Lower lobe of right lung (tissue), 2 donors: ENCODE data around the gene DNLZ. TPM values are rescaled to one million over a fixed set of nuclear protein-coding genes. Genes with fewer than 3 reads are reported as not detected.
A peak's percentile ranks its signal among the peaks of the same experiment; 100 is the strongest.

Experiments used
- ATAC-seq, 2 donors: fragments of 200-7000 bp; cut with Tn5 transposase; one replicate each; pipeline ENCODE4 v1.9.1; 2020 to 2022; ENCODE audit warnings: mild to moderate bottlenecking in 2 of 2, moderate library complexity in 2 of 2
- DNase-seq: peaks from one replicate; pipeline ENCODE4 v3.0.0-alpha.2; 2020
- H3K27ac ChIP-seq: fragments of 200-600 bp; one replicate; pipeline ENCODE4 v1.8.0; 2022
- H3K27me3 ChIP-seq: fragments of 200-600 bp; one replicate; pipeline ENCODE4 v1.8.0; 2022; ENCODE audit warnings: low read depth
- H3K36me3 ChIP-seq: fragments of 200-600 bp; one replicate; pipeline ENCODE4 v1.8.0; 2022; ENCODE audit warnings: mild to moderate bottlenecking
- H3K4me1 ChIP-seq: fragments of 200-600 bp; one replicate; pipeline ENCODE4 v1.8.0; 2022
- H3K4me3 ChIP-seq: fragments of 200-600 bp; one replicate; pipeline ENCODE4 v1.8.0; 2022; ENCODE audit warnings: mild to moderate bottlenecking
- H3K9me3 ChIP-seq: fragments of 200-600 bp; one replicate; pipeline ENCODE4 v1.8.0; 2022
- intact Hi-C: fragments of 100-400 bp; cut with DNase I; formaldehyde crosslinking; loops from one replicate; pipeline ENCODE4 v1.11.0; 2022
- total RNA-seq: library from RNA; stranded (reverse); fragmentation: NEBNext Ultra II Directional; extraction: Animal tissue kit (Norgen Biotek cat#: 25700); gene quantifications from one replicate; pipeline ENCODE4 v1.2.1, GENCODE V29; 2021
- TF ChIP-seq, protein P1 (sequence below): fragments of 200-600 bp; IDR thresholded peaks from one replicate; pipeline ENCODE4 v1.8.0; 2022; ENCODE audit warnings: antibody characterized with exemption, mild to moderate bottlenecking
- donor health status: DM: no; HTN: yes; CAD: no; lungs with severe emphysema.

Gene DNLZ
- total RNA-seq, 1 donor from 2014 or later, result 12.9 TPM

DNA sequence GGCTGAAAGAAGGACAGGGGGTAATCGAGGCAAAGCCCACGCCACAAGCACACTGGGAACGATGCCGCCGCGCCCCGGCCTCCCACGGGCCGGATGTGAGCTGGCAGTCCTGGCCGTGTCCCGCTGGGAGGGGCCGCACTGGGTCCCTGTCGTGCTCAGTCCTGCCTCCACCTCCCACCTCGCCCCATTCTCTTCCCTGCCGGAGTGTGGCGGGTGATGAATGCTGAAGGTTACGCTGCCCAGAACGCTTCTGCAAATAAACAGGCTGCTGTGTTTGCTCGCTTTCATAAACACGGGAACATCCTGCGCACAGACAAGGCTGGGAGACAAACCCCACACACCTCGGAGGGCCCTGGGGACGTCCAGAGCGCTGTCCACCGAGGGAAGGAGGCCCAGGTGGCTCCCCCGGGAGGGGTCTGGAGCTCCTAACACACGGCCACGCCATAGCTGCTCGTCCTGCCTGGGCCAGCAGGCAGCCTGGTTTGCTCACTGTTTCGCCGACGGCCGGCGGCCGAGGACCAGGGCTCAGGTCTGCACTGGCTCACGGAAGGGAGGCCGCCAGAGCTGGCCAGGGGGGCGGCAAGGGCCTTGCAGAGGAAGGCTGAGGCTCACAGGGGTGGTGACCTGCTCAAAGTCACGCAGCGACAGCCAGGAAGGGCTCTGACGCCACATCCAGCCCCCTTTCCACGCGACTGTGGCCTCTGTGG lies 2.3 kb downstream of the DNLZ start:
- DNase-seq, result no peak
- Histone ChIP-seq H3K27ac (peak overlapping the region; percentile 39), H3K9me3 (no peaks in the 10 kb centered on the region), H3K36me3 (peaks cover 10% of the 10 kb centered on the region), H3K4me1 (peaks cover 28% of the 10 kb centered on the region), H3K4me3 (no peak overlapping the region), H3K27me3 (no peaks in the 10 kb centered on the region)
- ATAC-seq, result no peak
- intact Hi-C loops, result no loop called here
- TF ChIP-seq, protein P1, sequence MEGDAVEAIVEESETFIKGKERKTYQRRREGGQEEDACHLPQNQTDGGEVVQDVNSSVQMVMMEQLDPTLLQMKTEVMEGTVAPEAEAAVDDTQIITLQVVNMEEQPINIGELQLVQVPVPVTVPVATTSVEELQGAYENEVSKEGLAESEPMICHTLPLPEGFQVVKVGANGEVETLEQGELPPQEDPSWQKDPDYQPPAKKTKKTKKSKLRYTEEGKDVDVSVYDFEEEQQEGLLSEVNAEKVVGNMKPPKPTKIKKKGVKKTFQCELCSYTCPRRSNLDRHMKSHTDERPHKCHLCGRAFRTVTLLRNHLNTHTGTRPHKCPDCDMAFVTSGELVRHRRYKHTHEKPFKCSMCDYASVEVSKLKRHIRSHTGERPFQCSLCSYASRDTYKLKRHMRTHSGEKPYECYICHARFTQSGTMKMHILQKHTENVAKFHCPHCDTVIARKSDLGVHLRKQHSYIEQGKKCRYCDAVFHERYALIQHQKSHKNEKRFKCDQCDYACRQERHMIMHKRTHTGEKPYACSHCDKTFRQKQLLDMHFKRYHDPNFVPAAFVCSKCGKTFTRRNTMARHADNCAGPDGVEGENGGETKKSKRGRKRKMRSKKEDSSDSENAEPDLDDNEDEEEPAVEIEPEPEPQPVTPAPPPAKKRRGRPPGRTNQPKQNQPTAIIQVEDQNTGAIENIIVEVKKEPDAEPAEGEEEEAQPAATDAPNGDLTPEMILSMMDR, result no peak

- no peaks in the 10 kb centered on the region for H3K9me3 ChIP-seq
- H3K27ac ChIP-seq, result no peak overlapping the region
- ATAC-seq (no peak), DNase-seq (no peak)
- TF ChIP-seq, protein P1, result no peak
- peaks cover 10% of the 10 kb centered on the region for H3K36me3 ChIP-seq
- no peaks in the 10 kb centered on the region for H3K27me3 ChIP-seq
- intact Hi-C loops, result no loop called here
- no peak overlapping the region for H3K4me3 ChIP-seq
- peaks cover 28% of the 10 kb centered on the region for H3K4me1 ChIP-seq
These were observed 3.5 kb downstream of the DNLZ start for GRCh38 chr9:136359774-136360718.

DNA sequence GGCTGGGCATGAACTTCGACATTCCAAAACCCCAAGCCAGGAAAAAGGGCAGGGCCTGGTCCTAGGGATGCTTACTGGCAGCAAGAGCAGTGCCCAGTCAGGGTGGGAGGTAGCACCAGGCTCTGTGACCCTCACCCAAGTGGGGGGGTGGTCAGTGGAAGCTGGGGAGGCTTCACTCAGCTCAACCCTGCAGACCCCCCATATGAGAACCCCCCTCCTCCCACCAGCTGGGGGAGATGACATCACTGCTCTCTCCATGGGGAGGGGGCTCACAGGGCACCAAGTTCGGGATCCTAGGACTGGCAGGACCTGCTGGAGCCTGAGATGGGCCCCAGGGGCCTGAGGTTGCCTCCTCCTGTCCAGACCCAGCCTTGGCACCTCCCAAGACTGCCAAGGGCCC lies 4.7 kb downstream of the DNLZ start:
- H3K27me3 ChIP-seq, result no peaks in the 10 kb centered on the region
- intact Hi-C loops, result no loop called here
- H3K4me1 ChIP-seq, result peaks cover 32% of the 10 kb centered on the region
- DNase-seq, result no peak
- no peaks in the 10 kb centered on the region for H3K9me3 ChIP-seq
- peaks cover 10% of the 10 kb centered on the region for H3K36me3 ChIP-seq
- ATAC-seq, result no peak
- H3K4me3 ChIP-seq, result no peak overlapping the region
- TF ChIP-seq, protein P1, result no peak
- H3K27ac ChIP-seq, result no peak overlapping the region

- ATAC-seq (no peak), DNase-seq (no peak)
- Histone ChIP-seq H3K27me3 (no peaks in the 10 kb centered on the region), H3K36me3 (peaks cover 10% of the 10 kb centered on the region), H3K9me3 (no peaks in the 10 kb centered on the region), H3K4me3 (no peak overlapping the region), H3K27ac (no peak overlapping the region), H3K4me1 (peaks cover 32% of the 10 kb centered on the region)
- TF ChIP-seq, protein P1, result no peak
- intact Hi-C loops, result no loop called here
These were observed 5.5 kb downstream of the DNLZ start for GRCh38 chr9:136358016-136358415.

- Histone ChIP-seq H3K9me3 (no peaks in the 10 kb centered on the region), H3K4me1 (peaks cover 30% of the 10 kb centered on the region), H3K27me3 (no peaks in the 10 kb centered on the region), H3K27ac (no peak overlapping the region), H3K4me3 (no peak overlapping the region), H3K36me3 (peaks cover 10% of the 10 kb centered on the region)
- DNase-seq, result no peak
- TF ChIP-seq, protein P1, result no peak
- intact Hi-C loops, result no loop called here
- ATAC-seq, result no peak
These were observed 6.3 kb downstream of the DNLZ start for GRCh38 chr9:136357202-136357725.
